Measurements from ENCODE around the gene HIP1.
A peak's percentile ranks its signal among the peaks of the same experiment; 100 is the strongest.

Gene HIP1

DNA sequence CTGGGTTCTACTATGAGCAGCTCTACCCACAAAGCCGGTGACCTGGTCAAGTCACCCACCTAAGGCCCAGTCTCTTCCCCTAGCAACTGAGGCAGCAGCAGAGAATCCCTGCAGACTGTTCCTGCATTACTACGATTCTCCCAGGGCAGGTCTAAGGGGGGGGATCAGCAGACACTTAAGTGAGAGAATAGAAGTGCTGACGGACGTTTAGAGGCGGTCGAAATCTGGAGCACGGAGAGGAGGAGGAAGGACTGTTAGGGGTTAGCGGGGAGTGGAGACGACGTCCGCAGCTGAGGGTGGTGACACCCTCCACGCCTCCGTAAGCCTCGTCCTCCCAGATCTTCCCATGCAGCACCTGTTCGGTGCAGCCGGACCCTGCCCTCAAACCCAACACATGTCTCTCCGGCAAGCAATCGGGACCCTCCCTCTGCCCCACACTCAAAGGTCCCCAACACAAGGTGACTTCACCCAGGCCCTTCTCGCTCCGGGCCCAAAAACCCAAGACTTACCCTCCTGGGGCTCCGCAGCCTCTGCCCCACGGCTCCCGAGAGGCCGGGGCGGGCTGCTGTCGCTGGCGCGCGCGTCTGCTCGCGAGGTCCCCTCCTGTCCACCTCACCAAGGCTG is 253.3 kb downstream of the HIP1 start:
- peak; percentile 1 for DNase-seq

All from CD4-positive, alpha-beta T cell treated with Interleukin-21 for 1 hour (primary cell).